ENCODE measurements around the gene XRCC3.
A peak's percentile ranks its signal among the peaks of the same experiment; 100 is the strongest.

XRCC3 gene

DNA sequence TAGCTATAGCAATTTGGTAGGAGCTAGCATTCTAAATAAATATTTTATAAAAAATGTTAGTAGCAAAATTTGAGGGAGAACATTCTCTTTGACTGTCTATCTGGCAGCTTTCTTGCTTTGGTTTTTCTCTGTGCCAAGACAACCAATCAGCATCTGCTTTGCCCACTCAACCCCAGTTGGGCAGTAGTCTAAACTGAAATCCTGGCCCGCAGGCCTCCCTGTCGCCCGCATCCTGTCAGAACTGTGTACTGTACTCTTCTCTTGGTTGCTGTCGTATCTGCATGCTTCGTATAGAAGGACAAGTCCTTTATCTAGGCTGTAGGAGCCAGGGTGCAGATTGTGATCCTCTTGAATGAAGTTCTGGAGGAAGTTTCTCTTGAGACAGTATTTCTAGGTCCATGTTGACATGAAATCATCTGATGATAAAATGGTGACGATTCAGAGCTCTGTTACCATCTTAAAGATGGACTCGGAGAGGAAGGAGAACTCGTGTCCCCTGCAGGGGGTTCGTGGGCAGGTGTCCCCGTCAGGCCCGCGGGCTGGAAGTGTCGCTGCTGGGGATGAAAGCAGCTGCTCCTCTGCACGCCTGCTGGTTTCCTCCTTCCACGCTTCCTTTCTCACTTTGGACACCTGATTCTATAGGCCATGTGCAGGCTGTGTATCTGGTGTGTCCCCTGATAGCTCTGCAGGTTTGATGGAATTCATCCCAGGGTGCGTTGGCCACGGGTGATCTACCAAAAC is 34.6 kb downstream of the XRCC3 start:
- DNase-seq = no peak
- peaks cover 78% of the 10 kb centered on the region for H3K36me3 ChIP-seq
- no peaks in the 10 kb centered on the region for H3K4me1 ChIP-seq
- no peak overlapping the region for H3K4me3 ChIP-seq (ENCODE audit: low read depth, low read length)
- TF ChIP-seq, protein P1, sequence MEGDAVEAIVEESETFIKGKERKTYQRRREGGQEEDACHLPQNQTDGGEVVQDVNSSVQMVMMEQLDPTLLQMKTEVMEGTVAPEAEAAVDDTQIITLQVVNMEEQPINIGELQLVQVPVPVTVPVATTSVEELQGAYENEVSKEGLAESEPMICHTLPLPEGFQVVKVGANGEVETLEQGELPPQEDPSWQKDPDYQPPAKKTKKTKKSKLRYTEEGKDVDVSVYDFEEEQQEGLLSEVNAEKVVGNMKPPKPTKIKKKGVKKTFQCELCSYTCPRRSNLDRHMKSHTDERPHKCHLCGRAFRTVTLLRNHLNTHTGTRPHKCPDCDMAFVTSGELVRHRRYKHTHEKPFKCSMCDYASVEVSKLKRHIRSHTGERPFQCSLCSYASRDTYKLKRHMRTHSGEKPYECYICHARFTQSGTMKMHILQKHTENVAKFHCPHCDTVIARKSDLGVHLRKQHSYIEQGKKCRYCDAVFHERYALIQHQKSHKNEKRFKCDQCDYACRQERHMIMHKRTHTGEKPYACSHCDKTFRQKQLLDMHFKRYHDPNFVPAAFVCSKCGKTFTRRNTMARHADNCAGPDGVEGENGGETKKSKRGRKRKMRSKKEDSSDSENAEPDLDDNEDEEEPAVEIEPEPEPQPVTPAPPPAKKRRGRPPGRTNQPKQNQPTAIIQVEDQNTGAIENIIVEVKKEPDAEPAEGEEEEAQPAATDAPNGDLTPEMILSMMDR (IDR thresholded peaks at IDR 0.05; ENCODE audit: low read depth, low read length) = no peak
- H3K9me3 ChIP-seq = no peaks in the 10 kb centered on the region
- H3K27me3 ChIP-seq = no peaks in the 10 kb centered on the region

DNA sequence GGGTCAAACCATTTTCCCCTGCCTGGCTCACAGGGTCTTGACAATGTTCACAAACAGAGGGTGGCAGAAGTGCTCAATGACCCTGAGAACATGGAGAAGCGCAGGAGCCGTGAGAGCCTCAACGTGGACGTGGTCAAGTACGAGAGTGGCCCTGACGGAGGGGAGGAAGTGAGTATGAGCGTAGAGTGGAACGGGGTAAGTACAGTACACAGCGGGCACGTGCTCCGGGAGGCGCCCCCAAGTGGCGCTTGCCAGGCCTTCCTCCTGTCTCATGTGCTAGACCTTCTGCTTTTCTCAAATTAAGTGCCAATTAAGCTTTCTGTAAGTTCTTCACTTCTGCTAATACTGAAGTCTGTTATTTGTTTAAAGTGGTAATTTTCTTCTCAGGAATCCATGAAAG is 35.9 kb downstream of the XRCC3 start:
- H3K4me1 ChIP-seq = no peaks in the 10 kb centered on the region
- peaks cover 78% of the 10 kb centered on the region for H3K36me3 ChIP-seq
- peak; percentile 70 for DNase-seq
- no peaks in the 10 kb centered on the region for H3K9me3 ChIP-seq
- no peaks in the 10 kb centered on the region for H3K27me3 ChIP-seq
- no peak overlapping the region for H3K4me3 ChIP-seq (ENCODE audit: low read depth, low read length)
- TF ChIP-seq, protein P1 (IDR thresholded peaks at IDR 0.05; ENCODE audit: low read depth, low read length) = peak; percentile 74

GRCh38 chr14:103676881-103677675 is 38.2 kb downstream of the XRCC3 start:
- TF ChIP-seq, protein P1 (IDR thresholded peaks at IDR 0.05; ENCODE audit: low read depth, low read length) = no peak
- no peak overlapping the region for H3K4me3 ChIP-seq (ENCODE audit: low read depth, low read length)
- H3K9me3 ChIP-seq = no peaks in the 10 kb centered on the region
- DNase-seq = no peak
- no peaks in the 10 kb centered on the region for H3K4me1 ChIP-seq
- no peaks in the 10 kb centered on the region for H3K27me3 ChIP-seq
- peaks cover 86% of the 10 kb centered on the region for H3K36me3 ChIP-seq

- peaks cover 86% of the 10 kb centered on the region for H3K36me3 ChIP-seq
- H3K27me3 ChIP-seq = no peaks in the 10 kb centered on the region
- no peaks in the 10 kb centered on the region for H3K9me3 ChIP-seq
- DNase-seq = no peak
- H3K4me3 ChIP-seq (ENCODE audit: low read depth, low read length) = no peak overlapping the region
- H3K4me1 ChIP-seq = no peaks in the 10 kb centered on the region
- TF ChIP-seq, protein P1 (IDR thresholded peaks at IDR 0.05; ENCODE audit: low read depth, low read length) = no peak
Observed at GRCh38 chr14:103675957-103676356, 39.3 kb downstream of the XRCC3 start.

- TF ChIP-seq, protein P1 (IDR thresholded peaks at IDR 0.05; ENCODE audit: low read depth, low read length) = no peak
- DNase-seq = no peak
- peaks cover 99% of the 10 kb centered on the region for H3K36me3 ChIP-seq
- no peaks in the 10 kb centered on the region for H3K9me3 ChIP-seq
- H3K4me1 ChIP-seq = no peaks in the 10 kb centered on the region
- no peaks in the 10 kb centered on the region for H3K27me3 ChIP-seq
- H3K4me3 ChIP-seq (ENCODE audit: low read depth, low read length) = no peak overlapping the region
Observed at GRCh38 chr14:103671911-103672310, 43.3 kb downstream of the XRCC3 start.

DNA sequence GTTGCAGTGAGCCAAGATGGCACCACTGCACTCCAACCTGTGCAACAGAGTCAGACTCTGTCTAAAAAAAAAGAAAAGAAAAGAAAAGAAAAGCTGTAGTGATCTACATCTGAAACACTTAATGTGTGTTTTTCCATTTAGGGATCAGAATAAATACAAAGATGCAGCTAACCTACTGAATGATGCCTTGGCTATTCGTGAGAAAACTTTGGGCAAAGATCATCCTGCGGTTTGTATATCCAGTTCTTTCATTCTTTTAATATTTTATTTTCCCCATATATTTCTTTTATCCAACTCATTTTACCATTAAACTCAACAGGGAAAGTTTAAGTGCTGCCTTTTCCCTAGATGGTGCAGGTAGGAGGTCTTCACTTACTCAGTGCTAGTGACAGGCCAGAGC is 45.9 kb downstream of the XRCC3 start:
- no peak for DNase-seq
- H3K27me3 ChIP-seq = no peaks in the 10 kb centered on the region
- H3K4me1 ChIP-seq = no peaks in the 10 kb centered on the region
- H3K36me3 ChIP-seq = peaks cover 83% of the 10 kb centered on the region
- H3K4me3 ChIP-seq (ENCODE audit: low read depth, low read length) = no peak overlapping the region
- TF ChIP-seq, protein P1 (IDR thresholded peaks at IDR 0.05; ENCODE audit: low read depth, low read length) = no peak
- no peaks in the 10 kb centered on the region for H3K9me3 ChIP-seq
